OCI-LY1 (cell line): ENCODE data around the gene COL18A1.

Experiments
- EZH2 ChIP-seq: fragments of 200-600 bp; sonication (generic), shearing (Covaris generic); IDR thresholded peaks from 2 replicates; pipeline ENCODE4 v1.8.0; 2017; ENCODE audit warnings: borderline replicate concordance, mixed run types, mild to moderate bottlenecking, antibody characterized with exemption, low read length, moderate library complexity, mixed read lengths
- TF ChIP-seq, protein P1 (sequence below): fragments of 200-600 bp; sonication (generic), shearing (Covaris generic); IDR thresholded peaks from 2 replicates; pipeline ENCODE4 v1.5.1; 2017; ENCODE audit warnings: mild to moderate bottlenecking, antibody characterized with exemption, low read length, moderate library complexity, mixed read lengths

DNA sequence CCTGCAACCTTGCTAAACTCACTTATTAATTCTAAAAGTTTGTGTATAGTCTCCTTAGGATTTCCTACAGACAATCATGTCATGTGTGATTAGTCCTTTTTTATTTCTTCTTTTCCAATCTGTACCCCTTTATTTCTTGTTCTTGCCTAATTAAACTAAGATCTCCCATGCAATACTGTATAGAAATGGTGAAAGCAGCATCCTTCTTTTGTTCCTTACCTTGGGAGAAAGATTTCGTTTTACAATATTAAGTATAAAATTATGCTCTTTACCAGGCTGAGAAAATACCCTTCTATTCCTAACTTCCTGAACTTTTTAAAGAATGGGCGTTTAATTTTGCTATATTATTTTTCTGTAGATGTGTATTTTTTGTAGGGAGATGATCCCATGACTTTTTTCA lies 7.6 kb upstream of the COL18A1 start:
- TF ChIP-seq, protein P1, sequence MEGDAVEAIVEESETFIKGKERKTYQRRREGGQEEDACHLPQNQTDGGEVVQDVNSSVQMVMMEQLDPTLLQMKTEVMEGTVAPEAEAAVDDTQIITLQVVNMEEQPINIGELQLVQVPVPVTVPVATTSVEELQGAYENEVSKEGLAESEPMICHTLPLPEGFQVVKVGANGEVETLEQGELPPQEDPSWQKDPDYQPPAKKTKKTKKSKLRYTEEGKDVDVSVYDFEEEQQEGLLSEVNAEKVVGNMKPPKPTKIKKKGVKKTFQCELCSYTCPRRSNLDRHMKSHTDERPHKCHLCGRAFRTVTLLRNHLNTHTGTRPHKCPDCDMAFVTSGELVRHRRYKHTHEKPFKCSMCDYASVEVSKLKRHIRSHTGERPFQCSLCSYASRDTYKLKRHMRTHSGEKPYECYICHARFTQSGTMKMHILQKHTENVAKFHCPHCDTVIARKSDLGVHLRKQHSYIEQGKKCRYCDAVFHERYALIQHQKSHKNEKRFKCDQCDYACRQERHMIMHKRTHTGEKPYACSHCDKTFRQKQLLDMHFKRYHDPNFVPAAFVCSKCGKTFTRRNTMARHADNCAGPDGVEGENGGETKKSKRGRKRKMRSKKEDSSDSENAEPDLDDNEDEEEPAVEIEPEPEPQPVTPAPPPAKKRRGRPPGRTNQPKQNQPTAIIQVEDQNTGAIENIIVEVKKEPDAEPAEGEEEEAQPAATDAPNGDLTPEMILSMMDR: no peak
- no peak for TF ChIP-seq EZH2
